MM.1S (cell line): ENCODE measurements around the gene ECEL1.

ENCODE experiments used
- CTCF ChIP-seq: fragments of 300-600 bp; sonication (generic); IDR thresholded peaks from 2 replicates; pipeline ENCODE4 v1.5.1; 2016; ENCODE audit warnings: antibody characterized with exemption, low read length, mixed read lengths
- EZH2 ChIP-seq: fragments of 300-600 bp; sonication (generic); optimal IDR thresholded peaks from 2 replicates; pipeline ENCODE3; 2017; ENCODE audit warnings: low read depth, mild to moderate bottlenecking, antibody characterized with exemption, low read length, mixed read lengths
- EZH2phosphoT487 ChIP-seq: fragments of 300-600 bp; sonication (generic); IDR thresholded peaks from 2 replicates; pipeline ENCODE4 v1.6.1; 2018; ENCODE audit warnings: antibody characterized with exemption, low read length

DNA sequence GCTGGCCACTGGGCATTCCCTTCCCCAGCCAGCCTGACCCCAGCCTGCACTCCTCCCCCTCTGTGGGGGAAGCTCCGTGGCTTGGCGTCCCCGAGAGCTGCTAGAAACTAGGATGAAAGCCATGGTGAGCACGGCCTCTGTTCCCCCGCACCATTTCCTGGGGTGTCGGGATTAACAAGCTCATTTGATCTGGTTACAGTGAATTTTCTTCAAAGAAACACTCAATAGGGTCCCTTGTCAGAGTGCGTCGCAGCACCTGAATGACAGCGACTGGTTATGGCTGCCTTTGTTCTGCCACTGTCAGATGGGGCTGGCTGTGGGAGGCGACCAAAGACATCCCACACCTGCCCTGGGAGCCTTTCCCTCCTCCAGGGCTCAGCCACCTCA, 39.3 kb downstream of the ECEL1 start:
- TF ChIP-seq CTCF (no peak), EZH2 (no peak), EZH2phosphoT487 (no peak)
